Naive thymus-derived CD8-positive, alpha-beta T cell (primary cell): ENCODE measurements around the gene TNPO1. TPM values are rescaled to one million over a fixed set of nuclear protein-coding genes. Genes with fewer than 3 reads are reported as not detected.

Experiments used
- ATAC-seq, 2 donors: fragments of 150-1000 bp; cut with Tn5 transposase in 1 of 2; sonication (Bioruptor Pico), chemical (Tn5 transposase) in 1 of 2; 1 replicate in 1 of 2; 2 replicates in 1 of 2; pipeline ENCODE4 v1.10.0; 2021; ENCODE audit warnings: mild to moderate bottlenecking in 2 of 2, moderate library complexity in 2 of 2
- POLR2A ChIA-PET: fragments of 350-600 bp; sonication (Branson Sonifier 250); formaldehyde crosslinking; loops from one replicate; lab custom pipeline; 2021; ENCODE audit warnings: antibody characterized with exemption; lab: Charles Lee
- DNase-seq, 10 donors: peaks; one replicate each; pipeline versions ENCODE4 v3.0.0 to v3.0.0-alpha.2; 2020 to 2022
- H3K27ac Mint-ChIP-seq, 10 donors: one replicate each; pipeline ENCODE4 v1.8.0; 2020 to 2022; ENCODE audit warnings: mild to moderate bottlenecking in 10 of 10, mixed read lengths in 10 of 10, moderate library complexity in 4 of 10, inconsistent platforms in 1 of 10
- H3K27me3 Mint-ChIP-seq, 5 donors: one replicate each; pipeline ENCODE4 v1.8.0; 2021 to 2022; ENCODE audit warnings: mixed read lengths in 5 of 5
- H3K36me3 Mint-ChIP-seq, 3 donors: one replicate each; pipeline ENCODE4 v1.8.0; 2020 to 2022; ENCODE audit warnings: mixed read lengths in 3 of 3, mild to moderate bottlenecking in 2 of 3, inconsistent platforms in 1 of 3
- H3K4me1 Mint-ChIP-seq, 4 donors: one replicate each; pipeline ENCODE4 v1.8.0; 2021 to 2022; ENCODE audit warnings: mixed read lengths in 4 of 4
- H3K4me3 Mint-ChIP-seq, 10 donors: one replicate each; pipeline ENCODE4 v1.8.0; 2020 to 2022; ENCODE audit warnings: mild to moderate bottlenecking in 10 of 10, mixed read lengths in 10 of 10, moderate library complexity in 6 of 10, inconsistent platforms in 1 of 10
- H3K9me3 Mint-ChIP-seq, 9 donors: one replicate each; pipeline ENCODE4 v1.8.0; 2020 to 2022; ENCODE audit warnings: mixed read lengths in 9 of 9, mild to moderate bottlenecking in 3 of 9, inconsistent platforms in 1 of 9, moderate library complexity in 1 of 9
- polyA plus RNA-seq, 3 donors: library from polyadenylated mRNA; unstranded; fragments of 300-500 nt; fragmentation: Illumina TruSeq; gene quantifications; one replicate each; pipeline ENCODE4 v1.2.3, GENCODE V29; 2021
- total RNA-seq, 8 experiments: library from RNA in 2 of 8; stranded (reverse) in 2 of 8; gene quantifications; one replicate each; pipeline ENCODE4 v1.2.3 and lab custom pipeline; 2021 to 2026

The TNPO1 gene
- total and polyA plus RNA-seq, 5 experiments from 2014 or later, result 47.6 to 94.1 (median 63.7) TPM

DNA sequence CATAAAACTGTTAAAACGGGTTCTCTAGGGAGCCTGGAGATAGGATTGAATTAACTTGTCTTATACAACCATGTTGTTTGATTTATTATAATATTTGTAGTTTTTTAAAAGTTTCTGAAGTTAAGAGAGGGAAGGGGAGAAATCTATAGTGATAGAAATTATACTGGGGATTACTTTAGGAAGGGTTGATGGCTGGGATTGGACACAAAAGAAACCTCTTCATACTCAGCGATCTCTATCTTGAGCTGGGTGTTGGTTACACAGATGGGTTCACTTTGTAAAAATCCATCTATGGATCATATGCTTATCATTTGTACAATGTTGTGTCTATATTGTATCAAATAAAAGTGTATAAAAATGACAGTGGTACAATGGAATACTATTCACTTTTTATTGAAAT lies 30.0 kb downstream of the TNPO1 start:
- Mint-ChIP-seq H3K9me3 (no peaks in the 10 kb centered on the region), H3K27me3 (no peaks in the 10 kb centered on the region), H3K36me3 (peaks cover 0 to 6% (median 0%) of the 10 kb centered on the region in 3 donors), H3K4me1 (peaks cover 19 to 58% (median 41%) of the 10 kb centered on the region in 4 donors), H3K27ac (peak overlapping the region in 1 of 10 donors; percentile 10), H3K4me3 (peak overlapping the region in 2 of 10 donors; percentile 27 to 48)
- DNase-seq (no peak), ATAC-seq (no peak)
- POLR2A ChIA-PET, result interaction anchor here (0.9 to 4.1 kb wide), 2 partner anchors 23 to 29 kb away, joined by 3 to 35 read pairs; partner anchors contain the start of gene TNPO1

GRCh38 chr5:72847439-72847838 lies 31.0 kb downstream of the TNPO1 start:
- Mint-ChIP-seq H3K9me3 (no peaks in the 10 kb centered on the region), H3K4me1 (peaks cover 20 to 65% (median 47%) of the 10 kb centered on the region in 4 donors), H3K36me3 (peaks cover 0 to 14% (median 0%) of the 10 kb centered on the region in 3 donors), H3K27ac (peak overlapping the region; percentile 95 to 98 (median 96)), H3K4me3 (peak overlapping the region; percentile 93 to 99 (median 97)), H3K27me3 (no peaks in the 10 kb centered on the region)
- ATAC-seq, result no peak
- POLR2A ChIA-PET, result interaction anchor here (0.9 to 4.1 kb wide), 2 partner anchors 24 to 30 kb away, joined by 3 to 35 read pairs; partner anchors contain the start of gene TNPO1
- no peak for DNase-seq

- Mint-ChIP-seq H3K4me1 (peaks cover 18 to 64% (median 50%) of the 10 kb centered on the region in 4 donors), H3K36me3 (peaks cover 0 to 18% (median 0%) of the 10 kb centered on the region in 3 donors), H3K9me3 (no peaks in the 10 kb centered on the region), H3K4me3 (peak overlapping the region; percentile 93 to 99 (median 97)), H3K27me3 (no peaks in the 10 kb centered on the region), H3K27ac (peak overlapping the region; percentile 95 to 98 (median 96))
- POLR2A ChIA-PET, result interaction anchor here (1.1 to 4.1 kb wide), 2 partner anchors 14 to 30 kb away, joined by 3 to 35 read pairs; partner anchors contain the start of gene TNPO1
- ATAC-seq (peak; percentile 85 to 87), DNase-seq (peak; percentile 67 to 90 (median 77))
These were observed 31.6 kb downstream of the TNPO1 start for GRCh38 chr5:72847989-72848473.

DNA sequence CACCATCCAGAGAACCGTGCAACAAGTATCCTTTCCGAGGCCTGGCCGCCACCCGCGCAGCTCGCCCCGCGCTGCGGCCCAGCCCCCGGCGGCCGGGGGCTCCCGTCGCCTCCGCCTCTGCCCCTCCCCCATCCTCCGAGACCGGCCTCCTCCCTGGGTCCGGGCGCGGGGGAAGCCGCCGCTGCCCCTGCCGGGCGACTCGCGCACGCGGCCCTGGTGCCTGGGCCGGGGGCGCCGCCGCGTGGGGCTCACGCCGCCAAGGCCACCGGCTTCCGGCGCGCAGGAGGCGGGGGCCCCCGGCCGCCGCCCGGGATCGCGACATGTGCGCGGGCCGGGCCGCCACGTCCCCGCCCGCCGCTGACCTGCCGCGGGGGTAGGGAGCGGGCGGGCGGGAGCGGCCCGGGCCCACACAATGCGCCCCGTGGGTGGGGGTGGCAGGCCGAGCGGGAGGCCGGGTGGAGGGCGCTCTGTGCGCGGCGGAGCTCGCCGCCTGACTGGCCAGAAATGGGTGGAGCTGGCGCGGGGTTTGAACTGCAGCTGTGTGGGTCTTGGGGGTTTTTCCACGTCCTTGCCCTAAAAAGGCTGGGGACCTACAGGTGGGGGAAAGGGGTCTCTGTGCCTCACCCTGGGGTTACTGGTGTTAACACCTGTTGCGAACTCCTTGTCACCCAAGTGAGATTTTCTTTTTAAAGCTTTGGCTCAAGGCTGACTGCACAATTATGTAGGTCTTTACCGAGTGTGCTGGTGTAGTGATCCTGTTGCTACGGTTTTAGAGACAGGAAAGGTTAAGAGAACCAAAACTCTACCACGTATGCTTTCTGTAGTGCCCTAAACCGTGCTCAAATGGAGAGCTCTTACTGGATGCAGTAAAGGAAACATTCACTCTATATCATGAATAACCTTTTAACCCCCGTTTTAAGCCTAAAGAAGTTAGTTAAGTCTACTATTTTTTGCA lies 32.3 kb downstream of the TNPO1 start:
- H3K27ac Mint-ChIP-seq, result peak overlapping the region; percentile 95 to 98 (median 96)
- peak overlapping the region; percentile 94 to 99 (median 97) for H3K4me3 Mint-ChIP-seq
- no peaks in the 10 kb centered on the region for H3K27me3 Mint-ChIP-seq
- ATAC-seq (peak; percentile 39 to 55), DNase-seq (peak; percentile 3 to 67 (median 33))
- POLR2A ChIA-PET, result interaction anchor here (1.1 to 4.1 kb wide), 2 partner anchors 14 to 31 kb away, joined by 3 to 35 read pairs; partner anchors contain the start of gene TNPO1
- peaks cover 0 to 25% (median 1%) of the 10 kb centered on the region in 3 donors for H3K36me3 Mint-ChIP-seq
- peaks cover 23 to 71% (median 57%) of the 10 kb centered on the region in 4 donors for H3K4me1 Mint-ChIP-seq
- no peaks in the 10 kb centered on the region for H3K9me3 Mint-ChIP-seq

DNA sequence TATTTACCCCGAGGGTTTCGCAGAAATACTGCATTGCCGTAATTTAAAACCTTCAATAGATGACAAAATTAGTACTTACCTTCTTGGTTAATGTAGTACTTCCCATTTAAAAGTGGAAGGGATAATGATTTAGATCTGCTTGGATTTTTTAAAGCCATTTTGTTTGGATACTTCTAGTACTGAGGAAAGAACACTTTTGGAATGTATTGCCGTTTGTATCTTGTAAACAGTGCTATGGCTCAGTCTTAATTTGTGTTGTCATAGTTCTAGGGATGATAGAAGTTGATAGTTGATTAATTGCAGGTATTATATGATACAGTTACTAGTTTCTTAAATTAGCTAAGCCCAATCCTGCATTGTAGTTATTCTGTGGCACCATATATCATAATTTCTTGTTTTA lies 33.1 kb downstream of the TNPO1 start:
- H3K9me3 Mint-ChIP-seq, result no peaks in the 10 kb centered on the region
- POLR2A ChIA-PET, result interaction anchor here (4.1 kb wide), 1 partner anchor 32 kb away, joined by 35 read pairs; the partner anchor contains the start of gene TNPO1
- ATAC-seq (no peak), DNase-seq (no peak)
- H3K4me3 Mint-ChIP-seq, result peak overlapping the region; percentile 76 to 99 (median 96)
- peaks cover 24 to 75% (median 58%) of the 10 kb centered on the region in 4 donors for H3K4me1 Mint-ChIP-seq
- peaks cover 0 to 31% (median 1%) of the 10 kb centered on the region in 3 donors for H3K36me3 Mint-ChIP-seq
- H3K27me3 Mint-ChIP-seq, result no peaks in the 10 kb centered on the region
- H3K27ac Mint-ChIP-seq, result peak overlapping the region; percentile 61 to 95 (median 90)

- Mint-ChIP-seq H3K27ac (peak overlapping the region in 1 of 10 donors; percentile 39), H3K4me1 (peaks cover 22 to 73% (median 59%) of the 10 kb centered on the region in 4 donors), H3K9me3 (no peaks in the 10 kb centered on the region), H3K4me3 (peak overlapping the region; percentile 60 to 99 (median 96)), H3K36me3 (peaks cover 0 to 34% (median 1%) of the 10 kb centered on the region in 3 donors), H3K27me3 (no peaks in the 10 kb centered on the region)
- DNase-seq (no peak), ATAC-seq (no peak)
- POLR2A ChIA-PET, result interaction anchor here (0.7 to 4.1 kb wide), 2 partner anchors 12 to 33 kb away, joined by 3 to 35 read pairs; partner anchors contain the start of gene TNPO1
These were observed 33.7 kb downstream of the TNPO1 start for GRCh38 chr5:72850113-72850512.

DNA sequence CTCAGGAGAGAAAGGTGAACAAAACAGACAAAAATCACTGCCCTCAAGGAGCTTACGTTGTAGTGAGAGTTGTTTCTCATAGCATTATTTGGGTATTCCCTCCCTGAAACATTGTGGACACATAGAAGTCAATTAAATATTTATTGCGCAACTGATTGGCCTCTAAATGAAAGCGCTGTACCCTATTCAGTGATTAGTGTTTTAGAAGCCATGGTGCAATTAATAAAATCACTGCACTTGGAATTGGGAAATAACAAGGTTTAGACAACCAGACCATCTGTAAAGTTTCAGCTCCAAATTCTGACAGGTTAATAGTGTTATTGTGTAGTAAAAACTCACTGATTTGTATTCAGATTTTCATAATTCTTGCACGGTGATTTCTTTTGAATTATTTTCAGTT lies 35.9 kb downstream of the TNPO1 start:
- Mint-ChIP-seq H3K4me1 (peaks cover 24 to 75% (median 64%) of the 10 kb centered on the region in 4 donors), H3K4me3 (peak overlapping the region in 8 of 10 donors; percentile 11 to 50 (median 33)), H3K27ac (peak overlapping the region in 3 of 10 donors; percentile 3 to 35 (median 7)), H3K27me3 (no peaks in the 10 kb centered on the region), H3K9me3 (no peaks in the 10 kb centered on the region), H3K36me3 (peaks cover 2 to 51% (median 9%) of the 10 kb centered on the region in 3 donors)
- DNase-seq (no peak), ATAC-seq (no peak)
- POLR2A ChIA-PET, result no interaction called here

GRCh38 chr5:72854419-72854818 lies 38.0 kb downstream of the TNPO1 start:
- DNase-seq, result no peak
- POLR2A ChIA-PET, result interaction anchor here (0.7 kb wide), 1 partner anchor 10 kb away, joined by 3 read pairs; no protein-coding TSS in a partner anchor
- Mint-ChIP-seq H3K27me3 (no peaks in the 10 kb centered on the region), H3K27ac (no peak overlapping the region), H3K4me1 (peaks cover 24 to 74% (median 65%) of the 10 kb centered on the region in 4 donors), H3K4me3 (peak overlapping the region in 1 of 10 donors; percentile 26), H3K36me3 (peaks cover 4 to 69% (median 10%) of the 10 kb centered on the region in 3 donors), H3K9me3 (no peaks in the 10 kb centered on the region)
- ATAC-seq, result no peak

GRCh38 chr5:72855821-72856220 lies 39.4 kb downstream of the TNPO1 start:
- Mint-ChIP-seq H3K4me1 (peaks cover 19 to 69% (median 59%) of the 10 kb centered on the region in 4 donors), H3K27me3 (no peaks in the 10 kb centered on the region), H3K27ac (peak overlapping the region in 2 of 10 donors; percentile 43 to 47), H3K9me3 (no peaks in the 10 kb centered on the region), H3K4me3 (no peak overlapping the region), H3K36me3 (peaks cover 4 to 76% (median 13%) of the 10 kb centered on the region in 3 donors)
- DNase-seq (no peak), ATAC-seq (no peak)
- POLR2A ChIA-PET, result no interaction called here

DNA sequence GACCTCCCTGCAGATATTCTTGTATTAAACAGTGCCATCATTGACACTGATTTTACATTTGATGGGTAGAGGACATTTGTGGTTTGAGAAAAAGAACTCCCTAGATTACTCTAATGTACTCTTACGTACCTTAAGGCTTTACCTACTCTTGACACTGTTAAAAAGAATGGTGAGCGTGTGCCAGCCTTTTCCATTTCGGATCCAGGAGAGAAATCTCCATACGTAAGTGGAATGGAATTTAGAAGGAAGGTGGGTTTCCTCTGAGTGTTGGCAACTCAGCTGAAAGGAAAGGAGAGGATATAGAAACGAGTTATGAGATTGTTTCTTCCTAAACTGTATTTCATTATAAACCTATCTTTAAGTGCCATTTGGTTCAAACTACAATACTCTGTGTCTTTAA lies 40.9 kb downstream of the TNPO1 start:
- Mint-ChIP-seq H3K4me3 (no peak overlapping the region), H3K9me3 (no peaks in the 10 kb centered on the region), H3K27ac (peak overlapping the region in 2 of 10 donors; percentile 33 to 43), H3K27me3 (no peaks in the 10 kb centered on the region), H3K36me3 (peaks cover 4 to 82% (median 18%) of the 10 kb centered on the region in 3 donors), H3K4me1 (peaks cover 17 to 65% (median 50%) of the 10 kb centered on the region in 4 donors)
- POLR2A ChIA-PET, result no interaction called here
- DNase-seq (no peak), ATAC-seq (no peak)

- DNase-seq (no peak), ATAC-seq (no peak)
- H3K9me3 Mint-ChIP-seq, result no peaks in the 10 kb centered on the region
- peak overlapping the region in 1 of 10 donors; percentile 7 for H3K27ac Mint-ChIP-seq
- H3K4me3 Mint-ChIP-seq, result peak overlapping the region in 1 of 10 donors; percentile 30
- POLR2A ChIA-PET, result no interaction called here
- peaks cover 10 to 52% (median 35%) of the 10 kb centered on the region in 4 donors for H3K4me1 Mint-ChIP-seq
- no peaks in the 10 kb centered on the region for H3K27me3 Mint-ChIP-seq
- peaks cover 4 to 83% (median 20%) of the 10 kb centered on the region in 3 donors for H3K36me3 Mint-ChIP-seq
These were observed 42.7 kb downstream of the TNPO1 start for GRCh38 chr5:72859127-72859526.

- H3K27me3 Mint-ChIP-seq, result no peaks in the 10 kb centered on the region
- ATAC-seq, result no peak
- POLR2A ChIA-PET, result no interaction called here
- H3K36me3 Mint-ChIP-seq, result peaks cover 4 to 87% (median 23%) of the 10 kb centered on the region in 3 donors
- H3K9me3 Mint-ChIP-seq, result no peaks in the 10 kb centered on the region
- H3K4me1 Mint-ChIP-seq, result peaks cover 9 to 44% (median 31%) of the 10 kb centered on the region in 4 donors
- peak overlapping the region in 2 of 10 donors; percentile 19 to 33 for H3K27ac Mint-ChIP-seq
- H3K4me3 Mint-ChIP-seq, result no peak overlapping the region
- no peak for DNase-seq
These were observed 44.0 kb downstream of the TNPO1 start for GRCh38 chr5:72860499-72860898.
